SH-SY5Y (cell line): ENCODE measurements around the gene BICDL1.

Source experiments
- GATA2 ChIP-seq: IDR thresholded peaks from 2 replicates; pipeline ENCODE4 v1.6.1; 2011; ENCODE audit warnings: mild to moderate bottlenecking, low read depth, low read length
- GATA3 ChIP-seq: IDR thresholded peaks from 2 replicates; pipeline ENCODE4 v1.6.1; 2011; ENCODE audit warnings: low read depth, mild to moderate bottlenecking, low read length, moderate library complexity

GRCh38 chr12:120012067-120012621 is 23.1 kb downstream of the BICDL1 start:
- no peak for TF ChIP-seq GATA2
- no peak for TF ChIP-seq GATA3
